ENCODE measurements around the gene EEFSEC.

DNA sequence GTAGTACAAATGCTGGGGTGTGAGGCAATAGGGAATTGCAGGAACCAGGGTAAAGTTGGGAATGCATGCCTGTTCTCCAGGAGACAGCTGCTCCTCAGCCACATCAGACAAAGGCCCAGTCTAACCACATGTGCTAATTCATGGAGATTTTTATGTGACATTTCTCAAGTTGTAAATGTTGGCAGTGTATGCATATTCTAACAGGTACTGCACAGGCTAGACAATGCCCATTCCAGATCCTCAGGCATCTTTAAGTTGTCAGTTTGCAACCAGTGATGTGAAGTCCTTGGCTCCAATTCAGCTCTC lies 84.9 kb downstream of the EEFSEC start:
- no peak for TF ChIP-seq POLR2A (IDR thresholded peaks at IDR 0.05)
- TF ChIP-seq, protein P1, sequence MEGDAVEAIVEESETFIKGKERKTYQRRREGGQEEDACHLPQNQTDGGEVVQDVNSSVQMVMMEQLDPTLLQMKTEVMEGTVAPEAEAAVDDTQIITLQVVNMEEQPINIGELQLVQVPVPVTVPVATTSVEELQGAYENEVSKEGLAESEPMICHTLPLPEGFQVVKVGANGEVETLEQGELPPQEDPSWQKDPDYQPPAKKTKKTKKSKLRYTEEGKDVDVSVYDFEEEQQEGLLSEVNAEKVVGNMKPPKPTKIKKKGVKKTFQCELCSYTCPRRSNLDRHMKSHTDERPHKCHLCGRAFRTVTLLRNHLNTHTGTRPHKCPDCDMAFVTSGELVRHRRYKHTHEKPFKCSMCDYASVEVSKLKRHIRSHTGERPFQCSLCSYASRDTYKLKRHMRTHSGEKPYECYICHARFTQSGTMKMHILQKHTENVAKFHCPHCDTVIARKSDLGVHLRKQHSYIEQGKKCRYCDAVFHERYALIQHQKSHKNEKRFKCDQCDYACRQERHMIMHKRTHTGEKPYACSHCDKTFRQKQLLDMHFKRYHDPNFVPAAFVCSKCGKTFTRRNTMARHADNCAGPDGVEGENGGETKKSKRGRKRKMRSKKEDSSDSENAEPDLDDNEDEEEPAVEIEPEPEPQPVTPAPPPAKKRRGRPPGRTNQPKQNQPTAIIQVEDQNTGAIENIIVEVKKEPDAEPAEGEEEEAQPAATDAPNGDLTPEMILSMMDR (IDR thresholded peaks at IDR 0.05) = no peak

Data from esophagus squamous epithelium (tissue), 4 donors.